Common myeloid progenitor, CD34-positive (primary cell): ENCODE measurements around the gene TBX2.
"Not testable (repeated sequence)": the region's sequence is repeated elsewhere in the genome, so short reads cannot be mapped to it uniquely, and the experiment has no call there.

Experiments
- CTCF ChIA-PET: fragments of 350-600 bp; sonication (Branson Sonifier 250); formaldehyde crosslinking; loops from one replicate; lab custom pipeline; 2021; ENCODE audit warnings: antibody characterized with exemption; lab: Charles Lee
- POLR2A ChIA-PET: fragments of 350-600 bp; sonication (Branson Sonifier 250); formaldehyde crosslinking; loops from one replicate; lab custom pipeline; 2021; ENCODE audit warnings: antibody characterized with exemption; lab: Charles Lee
- DNase-seq, 3 donors: peaks; one replicate each; pipeline versions ENCODE4 v3.0.0 to v3.0.0-alpha.2; 2013
- H3K27ac ChIP-seq, 2 experiments: 1 replicate in 1 of 2; 2 replicates in 1 of 2; pipeline ENCODE4 v1.7.0; 2013; ENCODE audit warnings: inconsistent platforms in 2 of 2, low read length in 2 of 2, mild to moderate bottlenecking in 2 of 2, low read depth in 1 of 2, moderate library complexity in 1 of 2; ENCODE audit not compliant: severe bottlenecking in 2 of 2, insufficient read depth in 1 of 2, poor library complexity in 1 of 2
- H3K27me3 ChIP-seq, 5 experiments: replicated peaks in 2 of 5; 1 replicate in 3 of 5; 2 replicates in 2 of 5; pipeline versions ENCODE4 v1.6.1 to v1.7.0; 2013; ENCODE audit warnings: low read length in 4 of 5, mild to moderate bottlenecking in 2 of 5, moderate library complexity in 2 of 5, inconsistent platforms in 1 of 5; ENCODE audit not compliant: insufficient read depth in 5 of 5, control insufficient read depth in 4 of 5
- H3K36me3 ChIP-seq, 4 experiments: 1 replicate in 2 of 4; 2 replicates in 2 of 4; pipeline versions ENCODE4 v1.6.1 to v1.7.0; 2013; ENCODE audit warnings: low read length in 3 of 4, control low read depth in 1 of 4, mild to moderate bottlenecking in 1 of 4; ENCODE audit not compliant: control insufficient read depth in 4 of 4, insufficient read depth in 4 of 4
- H3K4me1 ChIP-seq, 4 experiments: 1 replicate in 3 of 4; 2 replicates in 1 of 4; pipeline versions ENCODE4 v1.6.1 to v1.7.1; 2013; ENCODE audit warnings: low read length in 3 of 4, mild to moderate bottlenecking in 3 of 4, control low read depth in 1 of 4, inconsistent platforms in 1 of 4, moderate library complexity in 1 of 4; ENCODE audit not compliant: control insufficient read depth in 4 of 4, insufficient read depth in 4 of 4; ENCODE audit errors: control extremely low read depth in 1 of 4
- H3K4me3 ChIP-seq, 7 experiments: 1 replicate in 4 of 7; 2 replicates in 3 of 7; pipeline versions ENCODE4 v1.5.1 to v1.7.0; 2013; ENCODE audit warnings: mild to moderate bottlenecking in 7 of 7, low read length in 6 of 7, moderate library complexity in 6 of 7, inconsistent platforms in 2 of 7, low read depth in 2 of 7, control low read depth in 1 of 7; ENCODE audit not compliant: insufficient read depth in 4 of 7, control insufficient read depth in 1 of 7; ENCODE audit errors: extremely low read depth in 1 of 7
- H3K9me3 ChIP-seq, 5 experiments: 1 replicate in 4 of 5; 2 replicates in 1 of 5; pipeline versions ENCODE4 v1.6.1 to v1.7.1; 2013; ENCODE audit warnings: low read length in 4 of 5, mild to moderate bottlenecking in 2 of 5, inconsistent platforms in 1 of 5, low read depth in 1 of 5, moderate library complexity in 1 of 5; ENCODE audit not compliant: control insufficient read depth in 4 of 5, insufficient read depth in 2 of 5; ENCODE audit errors: control extremely low read depth in 1 of 5
- WGBS: methylation state at CpG from one replicate; pipeline ENCODE4 v1.1.5; 2013; ENCODE audit not compliant: insufficient coverage; 5-methylcytosine and 5-hydroxymethylcytosine counted together

Gene TBX2

GRCh38 chr17:61448042-61448441, 48.4 kb downstream of the TBX2 start:
- Histone ChIP-seq H3K4me3 (no peak overlapping the region), H3K36me3 (no peaks in the 10 kb centered on the region), H3K27me3 (peaks cover 33 to 90% (median 42%) of the 10 kb centered on the region in 5 experiments), H3K4me1 (peaks cover 0 to 16% (median 11%) of the 10 kb centered on the region in 4 experiments), H3K9me3 (no peaks in the 10 kb centered on the region), H3K27ac (no peak overlapping the region)
- WGBS = 89% methylated on average over 1 of the region's 2 CpGs
- ChIA-PET CTCF (interaction anchor here (0.6 to 2.2 kb wide), 4 partner anchors 27 to 348 kb away, joined by 3 to 8 read pairs (median 4); no protein-coding TSS in a partner anchor), POLR2A (interaction anchor here (0.6 kb wide), 1 partner anchor 27 kb away, joined by 5 read pairs; no protein-coding TSS in a partner anchor)
- DNase-seq = no peak

- 100% methylated on average over 3 of the region's 4 CpGs for WGBS
- H3K4me1 ChIP-seq = peaks cover 0 to 16% (median 12%) of the 10 kb centered on the region in 4 experiments
- CTCF ChIA-PET = interaction anchor here (1.3 to 1.8 kb wide), 2 partner anchors 9 to 36 kb away, joined by 4 read pairs; no protein-coding TSS in a partner anchor
- POLR2A ChIA-PET, H3K4me3 ChIP-seq, DNase-seq, H3K27ac ChIP-seq, H3K36me3 ChIP-seq, H3K9me3 ChIP-seq: not testable (repeated sequence)
- H3K27me3 ChIP-seq = peaks cover 37 to 93% (median 47%) of the 10 kb centered on the region in 5 experiments
These were observed 49.5 kb downstream of the TBX2 start for GRCh38 chr17:61449140-61449539.

- Histone ChIP-seq H3K27ac (no peak overlapping the region), H3K4me1 (peaks cover 0 to 25% (median 18%) of the 10 kb centered on the region in 4 experiments), H3K36me3 (no peaks in the 10 kb centered on the region), H3K9me3 (no peaks in the 10 kb centered on the region), H3K27me3 (peaks cover 37 to 93% (median 44%) of the 10 kb centered on the region in 5 experiments), H3K4me3 (no peak overlapping the region)
- POLR2A ChIA-PET = no interaction called here
- DNase-seq = no peak
- WGBS = 70% methylated on average over 2 of the region's 9 CpGs
- CTCF ChIA-PET = interaction anchor here (1.3 to 1.8 kb wide), 2 partner anchors 10 to 37 kb away, joined by 4 read pairs; no protein-coding TSS in a partner anchor
These were observed 50.3 kb downstream of the TBX2 start for GRCh38 chr17:61449707-61450640.

GRCh38 chr17:61450641-61451537, 51.2 kb downstream of the TBX2 start:
- ChIA-PET POLR2A (no interaction called here), CTCF (no interaction called here)
- peak in 2 of 3 donors; percentile 39 to 52 for DNase-seq
- 43% methylated on average over 16 of the region's 19 CpGs for WGBS
- no peaks in the 10 kb centered on the region for H3K36me3 ChIP-seq
- H3K4me3 ChIP-seq = no peak overlapping the region
- H3K27ac ChIP-seq = no peak overlapping the region
- peaks cover 35 to 95% (median 51%) of the 10 kb centered on the region in 5 experiments for H3K27me3 ChIP-seq
- no peaks in the 10 kb centered on the region for H3K9me3 ChIP-seq
- H3K4me1 ChIP-seq = peaks cover 0 to 25% (median 19%) of the 10 kb centered on the region in 4 experiments

GRCh38 chr17:61451538-61452300, 52.1 kb downstream of the TBX2 start:
- Histone ChIP-seq H3K4me3 (peak overlapping the region in 4 of 7 experiments; percentile 8 to 40 (median 30)), H3K27me3 (peaks cover 28 to 97% (median 58%) of the 10 kb centered on the region in 5 experiments), H3K9me3 (no peaks in the 10 kb centered on the region), H3K27ac (no peak overlapping the region), H3K36me3 (no peaks in the 10 kb centered on the region), H3K4me1 (peaks cover 0 to 31% (median 19%) of the 10 kb centered on the region in 4 experiments)
- ChIA-PET CTCF (no interaction called here), POLR2A (no interaction called here)
- WGBS = 2% methylated on average over 57 of the region's 75 CpGs
- no peak for DNase-seq
